H1 (cell line): ENCODE results near the gene CXCL16. TPM values are rescaled to one million over a fixed set of nuclear protein-coding genes. Genes with fewer than 3 reads are reported as not detected.

ENCODE experiments used
- CTCF ChIA-PET: fragments of 300-600 bp; sonication (Branson Sonifier 250); formaldehyde crosslinking; loops from one replicate; lab custom pipeline; 2021; ENCODE audit not compliant: partially characterized antibody; lab: Charles Lee
- POLR2A ChIA-PET: fragments of 300-600 bp; sonication (Branson Sonifier 250); formaldehyde crosslinking; loops from one replicate; lab custom pipeline; 2021; ENCODE audit warnings: inconsistent platforms; ENCODE audit not compliant: partially characterized antibody; lab: Charles Lee
- DNase-seq, 2 experiments: peaks; one replicate each; pipeline versions ENCODE4 v3.0.0 to v3.0.0-alpha.2; 2010 to 2022; ENCODE audit warnings: low spot score in 2 of 2, low read depth in 1 of 2, mixed read lengths in 1 of 2
- FAIRE-seq: peaks from 2 replicates; lab custom pipeline; 2011; peaks lifted over from hg19 to GRCh38; lab: Jason Lieb, UNC
- H2AFZ ChIP-seq: 2 replicates; pipeline ENCODE4 v1.8.1; 2012; ENCODE audit warnings: low read length, inconsistent platforms
- H2AK5ac ChIP-seq: 2 replicates; pipeline ENCODE4 v1.6.1; 2013; ENCODE audit warnings: low read depth, low read length
- H2BK120ac ChIP-seq: replicated peaks from 2 replicates; pipeline ENCODE3; 2013; ENCODE audit warnings: low read depth, low read length, inconsistent platforms
- H2BK12ac ChIP-seq: 2 replicates; pipeline ENCODE4 v1.6.1; 2013; ENCODE audit warnings: low read depth, low read length
- H2BK15ac ChIP-seq: 2 replicates; pipeline ENCODE4 v1.6.1; 2013; ENCODE audit warnings: low read length
- H2BK20ac ChIP-seq: 2 replicates; pipeline ENCODE4 v1.6.1; 2013; ENCODE audit warnings: low read length
- H2BK5ac ChIP-seq: 2 replicates; pipeline ENCODE4 v1.6.1; 2013; ENCODE audit warnings: low read depth, low read length
- H3K14ac ChIP-seq: 2 replicates; pipeline ENCODE4 v1.6.1; 2013; ENCODE audit warnings: inconsistent platforms; ENCODE audit not compliant: insufficient read length
- H3K18ac ChIP-seq: 2 replicates; pipeline ENCODE4 v1.6.1; 2013; ENCODE audit warnings: low read length; ENCODE audit errors: extremely low read depth
- H3K23ac ChIP-seq: 2 replicates; pipeline ENCODE4 v1.6.1; 2013; ENCODE audit warnings: inconsistent platforms; ENCODE audit not compliant: insufficient read length
- H3K23me2 ChIP-seq: 2 replicates; pipeline ENCODE4 v1.6.1; 2013; ENCODE audit warnings: low read depth, low read length
- H3K27ac ChIP-seq: 2 replicates; pipeline ENCODE4 v1.6.1; 2011; ENCODE audit warnings: low read depth, low read length, inconsistent platforms
- H3K27me3 ChIP-seq, 4 experiments: replicated peaks in 1 of 4; 1 replicate in 1 of 4; 2 replicates in 3 of 4; pipeline versions ENCODE4 v1.6.1 to v1.8.1; 2011 to 2013; ENCODE audit warnings: low read length in 3 of 4, mild to moderate bottlenecking in 3 of 4, inconsistent platforms in 2 of 4, mixed read lengths in 2 of 4, moderate library complexity in 1 of 4; ENCODE audit not compliant: control insufficient read depth in 3 of 4, insufficient read depth in 3 of 4; ENCODE audit errors: extremely low read depth in 1 of 4
- H3K36me3 ChIP-seq, 4 experiments: 2 replicates each; pipeline versions ENCODE4 v1.6.1 to v1.8.1; 2011 to 2013; ENCODE audit warnings: mild to moderate bottlenecking in 4 of 4, low read length in 3 of 4, moderate library complexity in 2 of 4, control low read depth in 1 of 4, inconsistent platforms in 1 of 4; ENCODE audit not compliant: insufficient read depth in 4 of 4, control insufficient read depth in 2 of 4
- H3K4ac ChIP-seq: replicated peaks from 2 replicates; pipeline ENCODE3; 2013; ENCODE audit warnings: low read length, low read depth, mixed read lengths, inconsistent platforms; ENCODE audit not compliant: insufficient read length
- H3K4me1 ChIP-seq, 4 experiments: replicated peaks in 1 of 4; 1 replicate in 1 of 4; 2 replicates in 3 of 4; pipeline versions ENCODE4 v1.6.1 to v1.8.1; 2011 to 2013; ENCODE audit warnings: low read length in 3 of 4, inconsistent platforms in 2 of 4, mixed read lengths in 1 of 4; ENCODE audit not compliant: insufficient read depth in 4 of 4, control insufficient read depth in 3 of 4
- H3K4me2 ChIP-seq, 2 experiments: 2 replicates each; pipeline versions ENCODE4 v1.6.1 to v1.8.1; 2011 to 2013; ENCODE audit warnings: low read depth in 2 of 2, low read length in 2 of 2, control low read depth in 1 of 2, inconsistent platforms in 1 of 2, mild to moderate bottlenecking in 1 of 2; ENCODE audit not compliant: insufficient read depth in 1 of 2
- H3K4me3 ChIP-seq, 4 experiments: fragments of 200-600, 300-600 bp in 1 of 4; sonication (generic), shearing (Covaris generic), sonication (Bioruptor Twin) in 1 of 4; 2 replicates each; pipeline versions ENCODE4 v1.5.1 to v1.8.1; 2011 to 2016; ENCODE audit warnings: low read length in 4 of 4, low read depth in 3 of 4, control low read depth in 2 of 4, inconsistent platforms in 2 of 4, mild to moderate bottlenecking in 2 of 4, mixed read lengths in 1 of 4, moderate library complexity in 1 of 4; ENCODE audit not compliant: insufficient read depth in 2 of 4; ENCODE audit errors: extremely low read depth in 1 of 4
- H3K56ac ChIP-seq: replicated peaks from 2 replicates; pipeline ENCODE3; 2013; ENCODE audit warnings: low read depth, mild to moderate bottlenecking, mixed read lengths, low read length, inconsistent platforms; ENCODE audit not compliant: insufficient read length
- H3K79me1 ChIP-seq: 2 replicates; pipeline ENCODE4 v1.6.1; 2013; ENCODE audit warnings: low read depth, low read length, control low read depth
- H3K79me2 ChIP-seq, 2 experiments: 2 replicates each; pipeline versions ENCODE4 v1.6.1 to v1.8.1; 2012 to 2013; ENCODE audit warnings: low read length in 2 of 2, mild to moderate bottlenecking in 2 of 2, inconsistent platforms in 1 of 2; ENCODE audit not compliant: insufficient read depth in 2 of 2, control insufficient read depth in 1 of 2
- H3K9ac ChIP-seq, 4 experiments: replicated peaks in 1 of 4; 1 replicate in 1 of 4; 2 replicates in 3 of 4; pipeline versions ENCODE4 v1.6.1 to v1.8.1; 2011 to 2013; ENCODE audit warnings: low read depth in 3 of 4, low read length in 3 of 4, control low read depth in 2 of 4, mild to moderate bottlenecking in 2 of 4, moderate library complexity in 2 of 4, inconsistent platforms in 1 of 4; ENCODE audit errors: extremely low read depth in 1 of 4
- H3K9me3 ChIP-seq, 2 experiments: 2 replicates each; pipeline versions ENCODE4 v1.6.1 to v1.8.1; 2012 to 2013; ENCODE audit warnings: mild to moderate bottlenecking in 2 of 2, moderate library complexity in 2 of 2, control low read depth in 1 of 2, inconsistent platforms in 1 of 2, low read depth in 1 of 2, low read length in 1 of 2, mixed read lengths in 1 of 2; ENCODE audit not compliant: insufficient read depth in 2 of 2
- H4K20me1 ChIP-seq, 2 experiments: replicated peaks in 1 of 2; 2 replicates each; pipeline versions ENCODE3 to v1.8.1; 2011 to 2013; ENCODE audit warnings: inconsistent platforms in 2 of 2, low read length in 2 of 2, mild to moderate bottlenecking in 1 of 2; ENCODE audit not compliant: insufficient read depth in 2 of 2, control insufficient read depth in 1 of 2
- H4K5ac ChIP-seq: 2 replicates; pipeline ENCODE4 v1.6.1; 2013; ENCODE audit warnings: low read length, low read depth, mixed read lengths, inconsistent platforms; ENCODE audit not compliant: insufficient read length
- H4K8ac ChIP-seq: 2 replicates; pipeline ENCODE4 v1.8.0; 2013; ENCODE audit warnings: mild to moderate bottlenecking, moderate library complexity, low read length, inconsistent platforms; ENCODE audit not compliant: insufficient read depth; ENCODE audit errors: extremely low read depth
- H4K91ac ChIP-seq: replicated peaks from 2 replicates; pipeline ENCODE3; 2013; ENCODE audit warnings: low read length, mixed read lengths, inconsistent platforms; ENCODE audit not compliant: insufficient read length
- EP300 ChIP-seq, 2 experiments: IDR thresholded peaks; 1 replicate in 1 of 2; 2 replicates in 1 of 2; pipeline ENCODE4 v1.6.1; 2011 to 2012; ENCODE audit warnings: low read depth in 2 of 2, low read length in 2 of 2, mild to moderate bottlenecking in 2 of 2, borderline replicate concordance in 1 of 2, inconsistent platforms in 1 of 2, moderate library complexity in 1 of 2
- WGBS, 2 experiments: shearing (Covaris generic) in 1 of 2; methylation state at CpG; one replicate each; pipeline versions ENCODE4 v1.1.6 to v1.1.7; 2013 to 2015; ENCODE audit warnings: low lambda C conversion rate in 2 of 2, mixed read lengths in 2 of 2, inconsistent platforms in 1 of 2, low coverage in 1 of 2, missing lambda C conversion rate in 1 of 2; ENCODE audit not compliant: insufficient replicate concordance in 2 of 2, insufficient coverage in 1 of 2, insufficient read length in 1 of 2; ENCODE audit errors: extremely low coverage in 1 of 2, missing lambda C conversion rate in 1 of 2; 5-methylcytosine and 5-hydroxymethylcytosine counted together
- polyA plus RNA-seq, 7 experiments: library from polyadenylated mRNA; depleted of rRNA in 3 of 7; stranded (reverse) in 5 of 7; unstranded in 2 of 7; fragments of >200 nt in 5 of 7; fragments of 200-250 nt in 2 of 7; gene quantifications; 1 replicate in 5 of 7; 2 replicates in 1 of 7; 4 replicates in 1 of 7; pipeline versions ENCODE4 v1.2.1 to v1.2.3, GENCODE V29; 2011 to 2013; ENCODE audit warnings: missing spikeins in 2 of 7, mixed read lengths in 2 of 7
- total RNA-seq: library from RNA; stranded (reverse); fragmentation: NEBNext Ultra II Directional; extraction: Animal tissue kit (Norgen Biotek cat#: 25700); gene quantifications from 2 replicates; pipeline ENCODE4 v1.2.1, GENCODE V29; 2021

The CXCL16 gene
- total and polyA plus RNA-seq, 2 of the 8 experiments (the other 6 are each of a cell fraction or from before 2014, with no cell fraction given) = 3.5 to 4.8 TPM

GRCh38 chr17:4716081-4716480 is 23.6 kb downstream of the CXCL16 start:
- Histone ChIP-seq H3K23me2 (peaks cover 1% of the 10 kb centered on the region), H3K79me1 (peaks cover 7% of the 10 kb centered on the region; the same call in 1 of the 2 replicates), H3K14ac (no peak overlapping the region), H2AK5ac (no peak overlapping the region), H3K9me3 (no peaks in the 10 kb centered on the region), H3K4me1 (peaks cover 0 to 7% (median 5%) of the 10 kb centered on the region in 4 experiments; a peak in 4 of 7 replicates), H3K36me3 (peaks cover 0 to 36% (median 18%) of the 10 kb centered on the region in 4 experiments; a peak in 7 of 8 replicates), H3K27ac (no peak overlapping the region), H2BK5ac (no peak overlapping the region), H4K8ac (no peak overlapping the region), H3K4ac (no peak overlapping the region), H3K23ac (no peak overlapping the region), H3K56ac (no peak overlapping the region), H3K27me3 (no peaks in the 10 kb centered on the region), H4K5ac (no peak overlapping the region), H4K91ac (no peak overlapping the region), H2BK12ac (no peak overlapping the region), H3K4me3 (no peak overlapping the region), H2BK120ac (no peak overlapping the region), H3K4me2 (no peak overlapping the region), H2AFZ (no peak overlapping the region), H3K9ac (no peak overlapping the region), H3K79me2 (peaks cover 0 to 19% of the 10 kb centered on the region in 2 experiments; a peak in 2 of 4 replicates), H2BK15ac (no peak overlapping the region), H4K20me1 (peaks cover 0 to 7% of the 10 kb centered on the region in 2 experiments), H2BK20ac (no peak overlapping the region), H3K18ac (no peak overlapping the region)
- POLR2A ChIA-PET = interaction anchor here (1.0 kb wide), 1 partner anchor 14 kb away, joined by 4 read pairs; no protein-coding TSS in a partner anchor
- TF ChIP-seq EP300 (IDR thresholded peaks at IDR 0.05; ENCODE audit: borderline replicate concordance in 1 of 2, low read depth in 2 of 2, low read length in 2 of 2) = no peak
- CTCF ChIA-PET = interaction anchor here (1.0 to 1.1 kb wide), 2 partner anchors 17 to 27 kb away, joined by 3 to 4 read pairs; no protein-coding TSS in a partner anchor
- 87% methylated on average over 8 of the region's 10 CpGs; no CpG with 5 or more reads in 1 of the 2 experiments for WGBS, 2 experiments
- DNase-seq = no peak
- FAIRE-seq = no peak
